HCT116 (cell line): ENCODE measurements around the gene SLC35G4. TPM values are rescaled to one million over a fixed set of nuclear protein-coding genes. Genes with fewer than 3 reads are reported as not detected.

Experiments
- ATAC-seq: fragments of 200-7000 bp; cut with Tn5 transposase; 2 replicates; pipeline ENCODE4 v1.9.1; 2020; ENCODE audit warnings: mild to moderate bottlenecking, moderate library complexity
- BruUV-seq: library from RNA; stranded (reverse); fragments of 400-500 nt; replicated peaks from 2 replicates; lab custom pipeline; 2021; lab: Mats Ljungman, UMichigan
- CTCF ChIA-PET: fragments of 300-600 bp; sonication (Branson Sonifier 250); formaldehyde crosslinking; loops from one replicate; lab custom pipeline; 2021; ENCODE audit warnings: antibody characterized with exemption; lab: Charles Lee
- POLR2A ChIA-PET: fragments of 300-600, 350-600 bp; sonication (Branson Sonifier 250); formaldehyde crosslinking; loops from one replicate; lab custom pipeline; 2021; ENCODE audit warnings: antibody characterized with exemption; lab: Charles Lee
- RAD21 ChIA-PET, 2 experiments: fragments of 300-600 bp; sonication (Branson Sonifier 250); formaldehyde crosslinking; loops; one replicate each; lab custom pipeline; 2023; ENCODE audit warnings: low total read pairs in 2 of 2; ENCODE audit not compliant: uncharacterized antibody in 2 of 2, unreplicated experiment in 2 of 2, low non-redundant PET in 1 of 2; lab: Charles Lee
- DNase-seq: peaks from one replicate; pipeline ENCODE4 v3.0.0-alpha.2; 2010; ENCODE audit warnings: low read depth, low spot score
- H2AFZ ChIP-seq: fragments of 200-600 bp; shearing (Covaris generic), sonication (generic); 2 replicates; pipeline ENCODE4 v1.6.1; 2017; ENCODE audit warnings: low read depth, mixed run types, mixed read lengths, antibody characterized with exemption, low read length; ENCODE audit not compliant: poor library complexity, severe bottlenecking
- H3K27ac ChIP-seq: 2 replicates; pipeline ENCODE4 v1.5.1; 2012; ENCODE audit warnings: low read depth, low read length
- H3K27me3 ChIP-seq: fragments of 200-600 bp; sonication (generic); 2 replicates; pipeline ENCODE4 v1.6.1; 2016; ENCODE audit warnings: mixed run types, low read length, mixed read lengths; ENCODE audit not compliant: insufficient read depth
- H3K36me3 ChIP-seq, 2 experiments: fragments of 200-500 bp in 1 of 2; fragments of 200-600 bp in 1 of 2; sonication (Bioruptor generic) in 1 of 2; sonication (generic) in 1 of 2; 2 replicates each; pipeline versions ENCODE4 v1.5.1 to v1.6.1; 2014 to 2016; ENCODE audit warnings: low read length in 2 of 2, inconsistent platforms in 1 of 2, mixed read lengths in 1 of 2, mixed run types in 1 of 2; ENCODE audit not compliant: insufficient read depth in 2 of 2, control insufficient read depth in 1 of 2
- H3K4me1 ChIP-seq, 2 experiments: fragments of 200-600 bp in 1 of 2; sonication (generic) in 1 of 2; 2 replicates each; pipeline versions ENCODE4 v1.5.1 to v1.6.1; 2012 to 2017; ENCODE audit warnings: low read length in 2 of 2, inconsistent platforms in 1 of 2, mild to moderate bottlenecking in 1 of 2, mixed read lengths in 1 of 2, mixed run types in 1 of 2, moderate library complexity in 1 of 2; ENCODE audit not compliant: insufficient read depth in 2 of 2, control insufficient read depth in 1 of 2
- H3K4me2 ChIP-seq: fragments of 200-600 bp; sonication (generic); 2 replicates; pipeline ENCODE4 v1.6.1; 2017; ENCODE audit warnings: mixed run types, low read length, mixed read lengths
- H3K4me3 ChIP-seq, 2 experiments: fragments of 200-600 bp in 1 of 2; sonication (generic) in 1 of 2; replicated peaks in 1 of 2; 2 replicates each; pipeline ENCODE4 v1.5.1; 2011 to 2016; ENCODE audit warnings: low read length in 2 of 2, control low read depth in 1 of 2, low read depth in 1 of 2, mild to moderate bottlenecking in 1 of 2, mixed read lengths in 1 of 2, mixed run types in 1 of 2
- H3K79me2 ChIP-seq: fragments of 200-600 bp; sonication (generic); 2 replicates; pipeline ENCODE4 v1.6.1; 2017; ENCODE audit warnings: mild to moderate bottlenecking, mixed run types, low read length, moderate library complexity, mixed read lengths; ENCODE audit not compliant: insufficient read depth
- H3K9ac ChIP-seq: fragments of 200-600 bp; sonication (generic); 2 replicates; pipeline ENCODE4 v1.6.1; 2016; ENCODE audit warnings: low read length, mixed read lengths
- H3K9me2 ChIP-seq: fragments of 200-600 bp; sonication (generic), shearing (Covaris generic); 2 replicates; pipeline ENCODE4 v1.6.1; 2017; ENCODE audit warnings: mixed run types, mild to moderate bottlenecking, moderate library complexity; ENCODE audit not compliant: insufficient read depth
- H3K9me3 ChIP-seq, 2 experiments: fragments of 200-500 bp in 1 of 2; fragments of 200-600 bp in 1 of 2; sonication (Bioruptor generic) in 1 of 2; sonication (generic) in 1 of 2; 2 replicates each; pipeline ENCODE4 v1.6.1; 2014 to 2017; ENCODE audit warnings: low read length in 2 of 2, mixed read lengths in 2 of 2, inconsistent platforms in 1 of 2, low read depth in 1 of 2, mild to moderate bottlenecking in 1 of 2, mixed run types in 1 of 2, moderate library complexity in 1 of 2; ENCODE audit not compliant: control insufficient read depth in 1 of 2, insufficient read depth in 1 of 2
- H4K20me1 ChIP-seq: fragments of 200-600 bp; sonication (generic), shearing (Covaris generic); 2 replicates; pipeline ENCODE4 v1.6.1; 2017; ENCODE audit warnings: mixed run types, mild to moderate bottlenecking, moderate library complexity; ENCODE audit not compliant: insufficient read depth
- ATF3 ChIP-seq: IDR thresholded peaks from 2 replicates; pipeline ENCODE4 v1.6.1; 2012
- CTCF ChIP-seq, 3 experiments: fragments of 200-600 bp in 1 of 3; sonication (generic) in 1 of 3; IDR thresholded peaks in 2 of 3; conservative IDR thresholded peaks in 1 of 3; 2 replicates each; pipeline ENCODE4 v1.5.1; 2012 to 2017; ENCODE audit warnings: low read depth in 2 of 3, low read length in 2 of 3, antibody characterized with exemption in 1 of 3, borderline replicate concordance in 1 of 3, control low read depth in 1 of 3, mild to moderate bottlenecking in 1 of 3, mixed read lengths in 1 of 3, mixed run types in 1 of 3, moderate library complexity in 1 of 3; ENCODE audit not compliant: insufficient read depth in 1 of 3
- EGR1 ChIP-seq: IDR thresholded peaks from 2 replicates; pipeline ENCODE4 v1.6.1; 2012; ENCODE audit warnings: low read depth
- EZH2 ChIP-seq: fragments of 200-600 bp; sonication (generic); IDR thresholded peaks from 2 replicates; pipeline ENCODE4 v1.6.1; 2017; ENCODE audit warnings: antibody characterized with exemption, mixed run types
- JUND ChIP-seq: IDR thresholded peaks from 2 replicates; pipeline ENCODE4 v1.6.1; 2012
- MAX ChIP-seq: IDR thresholded peaks from 2 replicates; pipeline ENCODE4 v1.6.1; 2012
- POLR2AphosphoS5 ChIP-seq: IDR thresholded peaks from 2 replicates; pipeline ENCODE4 v1.6.1; 2011; ENCODE audit warnings: mild to moderate bottlenecking, low read depth, low read length, moderate library complexity
- RAD21 ChIP-seq: IDR thresholded peaks from 2 replicates; pipeline ENCODE4 v1.6.1; 2012; ENCODE audit warnings: low read depth, mild to moderate bottlenecking
- SRF ChIP-seq: IDR thresholded peaks from 2 replicates; pipeline ENCODE4 v1.6.1; 2012; ENCODE audit warnings: low read depth
- TCF7L2 ChIP-seq: IDR thresholded peaks from 2 replicates; pipeline ENCODE4 v1.7.0; 2011; ENCODE audit warnings: borderline replicate concordance, inconsistent platforms; ENCODE audit not compliant: insufficient read depth, insufficient read length; ENCODE audit errors: extremely low read depth
- ZFX ChIP-seq: fragments of 450-650 bp; IDR thresholded peaks from 2 replicates; pipeline ENCODE4 v1.6.1; 2017
- ZNF274 ChIP-seq: fragments of 200-500 bp; sonication (Bioruptor generic); IDR thresholded peaks from 2 replicates; pipeline ENCODE4 v1.6.1; 2014; ENCODE audit warnings: mild to moderate bottlenecking, low read depth, low read length, inconsistent platforms
- intact Hi-C: fragments of 100-400 bp; cut with micrococcal nuclease; formaldehyde crosslinking; loops from 2 replicates; pipeline ENCODE4 v1.10.0; 2022
- total RNA-seq: library from RNA; stranded (reverse); gene quantifications from one replicate; pipeline ENCODE4 v1.2.1, GENCODE V29; 2021; ENCODE audit not compliant: unreplicated experiment

SLC35G4 gene
- total RNA-seq, 1 experiment from 2014 or later: not detected

- no peak for TF ChIP-seq CTCF (IDR thresholded peaks at IDR 0.05 in 2 of 3, conservative IDR thresholded peaks at IDR 0.05 in 1 of 3; ENCODE audit: borderline replicate concordance in 1 of 3, insufficient read depth in 1 of 3, low read depth in 2 of 3, low read length in 2 of 3)
- no peak for TF ChIP-seq ZNF274
- no peak for TF ChIP-seq ATF3
- no peak for TF ChIP-seq ZFX
- TF ChIP-seq POLR2AphosphoS5: no peak
- no peak for TF ChIP-seq EGR1
- no peak for TF ChIP-seq TCF7L2
- no peak for TF ChIP-seq JUND
- TF ChIP-seq MAX: no peak
- no peak for TF ChIP-seq SRF
Measured at GRCh38 chr18:11587846-11588245, 21.6 kb upstream of the SLC35G4 start (continued).

GRCh38 chr18:11591957-11592356 is 17.4 kb upstream of the SLC35G4 start:
- Histone ChIP-seq H4K20me1 (no peaks in the 10 kb centered on the region), H3K9me2 (no peaks in the 10 kb centered on the region), H3K4me1 (no peaks in the 10 kb centered on the region), H3K36me3 (no peaks in the 10 kb centered on the region), H3K27ac (no peak overlapping the region), H3K9ac (no peak overlapping the region), H3K4me2 (no peak overlapping the region), H3K4me3 (no peak overlapping the region), H3K79me2 (no peaks in the 10 kb centered on the region), H3K9me3 (no peaks in the 10 kb centered on the region), H2AFZ (no peak overlapping the region), H3K27me3 (peaks cover 14% of the 10 kb centered on the region; the same call in 1 of the 2 replicates)
- TF ChIP-seq RAD21 (peak; percentile 23; the same call in 1 of the 2 replicates), EZH2 (no peak), CTCF (IDR thresholded peaks at IDR 0.05 in 2 of 3, conservative IDR thresholded peaks at IDR 0.05 in 1 of 3; ENCODE audit: borderline replicate concordance in 1 of 3, insufficient read depth in 1 of 3, low read depth in 2 of 3, low read length in 2 of 3) (0 out of 6 replicates have a peak, but pooled peaks of 1 of the 3 experiments have one; percentile 23)
- ChIA-PET RAD21 (no interaction called here), CTCF (no interaction called here), POLR2A (no interaction called here)
- no peak for DNase-seq
- peak; percentile 38; the same call in 1 of the 2 replicates for ATAC-seq
- intact Hi-C loops: no loop called here
- no TSS peak for BruUV-seq
